NCI-H82 (cell line): ENCODE data around the gene MAD1L1.
"Not testable (repeated sequence)": the region's sequence is repeated elsewhere in the genome, so short reads cannot be mapped to it uniquely, and the experiment has no call there.

ENCODE experiments used
- DNase-seq: peaks from one replicate; lab custom pipeline; 2025; lab: John Stamatoyannopoulos, UW

The MAD1L1 gene

GRCh38 chr7:2173189-2173827 lies 59.4 kb downstream of the MAD1L1 start:
- no peak for DNase-seq

GRCh38 chr7:2172311-2173188 lies 60.2 kb downstream of the MAD1L1 start:
- no peak for DNase-seq

GRCh38 chr7:2171855-2172254 lies 60.9 kb downstream of the MAD1L1 start:
- no peak for DNase-seq

GRCh38 chr7:2170576-2171521 lies 61.9 kb downstream of the MAD1L1 start:
- no peak for DNase-seq

- no peak for DNase-seq
Observed at GRCh38 chr7:2169923-2170575, 62.7 kb downstream of the MAD1L1 start.

GRCh38 chr7:2168615-2169311 lies 64.0 kb downstream of the MAD1L1 start:
- DNase-seq: no peak

- DNase-seq: no peak
Observed at GRCh38 chr7:2166625-2167280, 66.0 kb downstream of the MAD1L1 start.

GRCh38 chr7:2165610-2166594 lies 66.8 kb downstream of the MAD1L1 start:
- no peak for DNase-seq

GRCh38 chr7:2165239-2165609 lies 67.5 kb downstream of the MAD1L1 start:
- DNase-seq: no peak

- no peak for DNase-seq
Observed at GRCh38 chr7:2164646-2165045, 68.1 kb downstream of the MAD1L1 start.

- DNase-seq: no peak
Observed at GRCh38 chr7:2163600-2164555, 68.9 kb downstream of the MAD1L1 start.

- peak; percentile 38 for DNase-seq
Observed at GRCh38 chr7:2162959-2163358, 69.8 kb downstream of the MAD1L1 start.

GRCh38 chr7:2162004-2162902 lies 70.5 kb downstream of the MAD1L1 start:
- not testable (repeated sequence) for DNase-seq

GRCh38 chr7:2159176-2159520 lies 73.6 kb downstream of the MAD1L1 start:
- DNase-seq: no peak

- peak; percentile 12 for DNase-seq
Observed at GRCh38 chr7:2158331-2159175, 74.2 kb downstream of the MAD1L1 start.
